Keratinocyte (primary cell): ENCODE data around the gene WAC.
"Not testable (repeated sequence)": the region's sequence is repeated elsewhere in the genome, so short reads cannot be mapped to it uniquely, and the experiment has no call there.

Source experiments
- CTCF ChIP-seq, 3 experiments: IDR thresholded peaks in 1 of 3; conservative IDR thresholded peaks in 1 of 3; optimal IDR thresholded peaks in 1 of 3; 2 replicates in 2 of 3; 3 replicates in 1 of 3; pipeline versions ENCODE3 to v1.5.1; 2011; ENCODE audit warnings: low read length in 3 of 3, mild to moderate bottlenecking in 3 of 3, moderate library complexity in 2 of 3, control low read depth in 1 of 3, inconsistent platforms in 1 of 3; ENCODE audit not compliant: insufficient read depth in 2 of 3; ENCODE audit errors: extremely low read depth in 1 of 3
- EZH2 ChIP-seq: IDR thresholded peaks from one replicate; pipeline ENCODE4 v1.6.1; 2012; ENCODE audit warnings: inconsistent platforms, mild to moderate bottlenecking, low read length, moderate library complexity

DNA sequence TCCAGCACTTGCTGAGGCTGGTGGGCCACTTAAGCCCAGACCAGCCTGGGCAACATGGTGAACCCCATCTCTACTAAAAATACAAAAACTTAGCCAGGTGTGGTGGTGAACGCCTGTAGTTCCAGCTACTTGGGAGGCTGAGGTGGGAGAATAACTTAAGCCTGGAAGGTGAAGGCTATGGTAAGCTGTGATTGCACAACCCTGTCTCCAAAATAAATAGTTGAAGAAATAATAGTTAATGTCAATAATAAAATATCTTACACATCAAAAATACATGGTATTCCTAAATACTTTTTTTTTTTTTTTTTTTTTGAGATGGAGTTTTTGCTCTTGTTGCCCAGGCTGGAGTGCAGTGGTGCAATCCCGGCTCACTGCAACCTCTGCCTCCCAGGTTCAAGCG is 76.7 kb downstream of the WAC start:
- not testable (repeated sequence) for TF ChIP-seq EZH2; CTCF (optimal IDR thresholded peaks at IDR 0.05 in 1 of 3, IDR thresholded peaks at IDR 0.05 in 1 of 3, conservative IDR thresholded peaks at IDR 0.05 in 1 of 3; ENCODE audit: extremely low read depth in 1 of 3, insufficient read depth in 2 of 3, low read length in 3 of 3)
